Trophoblast cell (in vitro differentiated cells and primary cell): ENCODE measurements around the gene KLF14.
A peak's percentile ranks its signal among the peaks of the same experiment; 100 is the strongest.

Experiments
- DNase-seq, 2 donors: peaks; one replicate each; pipeline ENCODE4 v3.0.0-alpha.2; 2016
- H2AFZ ChIP-seq: 2 replicates; pipeline ENCODE4 v1.6.1; 2013; ENCODE audit warnings: low read length, moderate library complexity, mild to moderate bottlenecking; ENCODE audit not compliant: insufficient read depth, poor library complexity
- H2AK5ac ChIP-seq: 2 replicates; pipeline ENCODE4 v1.6.1; 2013; ENCODE audit warnings: mild to moderate bottlenecking, low read length
- H2BK120ac ChIP-seq: 2 replicates; pipeline ENCODE4 v1.6.1; 2013; ENCODE audit warnings: low read length, mild to moderate bottlenecking, moderate library complexity; ENCODE audit not compliant: insufficient read depth, poor library complexity
- H2BK12ac ChIP-seq: 2 replicates; pipeline ENCODE4 v1.6.1; 2013; ENCODE audit warnings: mild to moderate bottlenecking, low read length, moderate library complexity
- H2BK5ac ChIP-seq: 2 replicates; pipeline ENCODE4 v1.6.1; 2013; ENCODE audit warnings: low read length, low read depth, moderate library complexity, mild to moderate bottlenecking; ENCODE audit not compliant: poor library complexity
- H3K14ac ChIP-seq: 2 replicates; pipeline ENCODE4 v1.6.1; 2013; ENCODE audit warnings: mild to moderate bottlenecking, low read length
- H3K18ac ChIP-seq: 2 replicates; pipeline ENCODE4 v1.6.1; 2013; ENCODE audit warnings: mild to moderate bottlenecking, low read length
- H3K23ac ChIP-seq: 2 replicates; pipeline ENCODE4 v1.6.1; 2013; ENCODE audit warnings: low read length
- H3K27ac ChIP-seq: 2 replicates; pipeline ENCODE4 v1.5.1; 2013; ENCODE audit warnings: low read depth, mild to moderate bottlenecking, inconsistent platforms, low read length, moderate library complexity
- H3K27me3 ChIP-seq: 2 replicates; pipeline ENCODE4 v1.6.1; 2013; ENCODE audit warnings: inconsistent platforms, mild to moderate bottlenecking, low read length, moderate library complexity; ENCODE audit not compliant: insufficient read depth
- H3K36me3 ChIP-seq, 2 experiments: 1 replicate in 1 of 2; 2 replicates in 1 of 2; pipeline ENCODE4 v1.6.1; 2013; ENCODE audit warnings: low read length in 2 of 2, mild to moderate bottlenecking in 2 of 2, moderate library complexity in 1 of 2; ENCODE audit not compliant: insufficient read depth in 2 of 2, control insufficient read depth in 1 of 2
- H3K4ac ChIP-seq: 2 replicates; pipeline ENCODE4 v1.6.1; 2013; ENCODE audit warnings: low read depth, mild to moderate bottlenecking, low read length, moderate library complexity
- H3K4me1 ChIP-seq, 2 experiments: 1 replicate in 1 of 2; 2 replicates in 1 of 2; pipeline ENCODE4 v1.6.1; 2013; ENCODE audit warnings: low read length in 2 of 2, mild to moderate bottlenecking in 2 of 2, moderate library complexity in 1 of 2; ENCODE audit not compliant: insufficient read depth in 2 of 2, control insufficient read depth in 1 of 2
- H3K4me2 ChIP-seq: 2 replicates; pipeline ENCODE4 v1.6.1; 2013; ENCODE audit warnings: inconsistent platforms, mild to moderate bottlenecking, low read length, moderate library complexity
- H3K4me3 ChIP-seq: 2 replicates; pipeline ENCODE4 v1.5.1; 2013; ENCODE audit warnings: mild to moderate bottlenecking, low read depth, low read length, inconsistent platforms
- H3K79me1 ChIP-seq: one replicate; pipeline ENCODE4 v1.6.1; 2013; ENCODE audit warnings: low read length
- H3K79me2 ChIP-seq: 2 replicates; pipeline ENCODE4 v1.6.1; 2013; ENCODE audit warnings: low read length, mild to moderate bottlenecking; ENCODE audit not compliant: control insufficient read depth, insufficient read depth, poor library complexity
- H3K9ac ChIP-seq: 2 replicates; pipeline ENCODE4 v1.6.1; 2013; ENCODE audit warnings: mild to moderate bottlenecking, low read length
- H3K9me3 ChIP-seq: 2 replicates; pipeline ENCODE4 v1.6.1; 2013; ENCODE audit warnings: low read depth, mild to moderate bottlenecking, control low read depth, inconsistent platforms, low read length; ENCODE audit not compliant: insufficient read depth
- H4K12ac ChIP-seq: 2 replicates; pipeline ENCODE4 v1.6.1; 2013; ENCODE audit warnings: low read depth, mild to moderate bottlenecking, low read length, moderate library complexity
- H4K8ac ChIP-seq: 2 replicates; pipeline ENCODE4 v1.6.1; 2013; ENCODE audit warnings: low read depth, mild to moderate bottlenecking, low read length, moderate library complexity
- H4K91ac ChIP-seq: one replicate; pipeline ENCODE4 v1.6.1; 2013; ENCODE audit warnings: low read depth, mild to moderate bottlenecking, low read length, moderate library complexity
- WGBS: extraction: QIAGEN DNeasy Blood & Tissue Kit; methylation state at CpG from one replicate; pipeline ENCODE4 v1.1.7; 2013; ENCODE audit warnings: missing lambda C conversion rate; ENCODE audit not compliant: insufficient read length, insufficient coverage; ENCODE audit errors: extremely low coverage; 5-methylcytosine and 5-hydroxymethylcytosine counted together

Gene KLF14

GRCh38 chr7:130740606-130741005, 6.6 kb upstream of the KLF14 start:
- Histone ChIP-seq H3K23ac (no peak overlapping the region), H4K8ac (no peak overlapping the region), H3K4me2 (no peak overlapping the region), H3K79me1 (no peaks in the 10 kb centered on the region), H3K9me3 (no peaks in the 10 kb centered on the region), H2AK5ac (no peak overlapping the region), H2BK120ac (no peak overlapping the region), H3K9ac (no peak overlapping the region), H3K18ac (no peak overlapping the region), H3K36me3 (no peaks in the 10 kb centered on the region), H2BK5ac (no peak overlapping the region), H2BK12ac (no peak overlapping the region), H3K4ac (no peak overlapping the region), H3K79me2 (no peaks in the 10 kb centered on the region), H3K4me3 (no peak overlapping the region), H3K27ac (no peak overlapping the region), H3K14ac (no peak overlapping the region), H3K27me3 (no peaks in the 10 kb centered on the region), H4K91ac (no peak overlapping the region), H2AFZ (no peak overlapping the region), H4K12ac (no peak overlapping the region), H3K4me1 (no peaks in the 10 kb centered on the region)
- no CpG with 5 or more reads among the region's 4 CpGs for WGBS
- no peak for DNase-seq

GRCh38 chr7:130736298-130736900, 2.4 kb upstream of the KLF14 start:
- Histone ChIP-seq H3K79me1 (no peaks in the 10 kb centered on the region), H2BK12ac (no peak overlapping the region), H3K9ac (no peak overlapping the region), H3K4me1 (peaks cover 8 to 9% of the 10 kb centered on the region in 2 experiments), H4K8ac (no peak overlapping the region), H3K27ac (no peak overlapping the region), H4K12ac (no peak overlapping the region), H2BK120ac (no peak overlapping the region), H3K23ac (no peak overlapping the region), H4K91ac (no peak overlapping the region), H3K4ac (no peak overlapping the region), H3K36me3 (no peaks in the 10 kb centered on the region), H3K14ac (no peak overlapping the region), H2AFZ (no peak overlapping the region), H3K4me3 (no peak overlapping the region), H3K4me2 (no peak overlapping the region), H3K18ac (no peak overlapping the region), H3K27me3 (peaks cover 21% of the 10 kb centered on the region), H2BK5ac (no peak overlapping the region), H2AK5ac (no peak overlapping the region), H3K9me3 (peaks cover 15% of the 10 kb centered on the region), H3K79me2 (no peaks in the 10 kb centered on the region)
- no peak for DNase-seq
- WGBS: no CpG with 5 or more reads among the region's 5 CpGs

- no CpG with 5 or more reads among the region's 13 CpGs for WGBS
- H2BK5ac ChIP-seq: no peak overlapping the region
Observed at GRCh38 chr7:130734815-130735716, 1.1 kb upstream of the KLF14 start.

GRCh38 chr7:130732980-130733930, 752 bp downstream of the KLF14 start:
- Histone ChIP-seq H3K27me3 (peaks cover 21% of the 10 kb centered on the region), H3K79me2 (no peaks in the 10 kb centered on the region), H3K79me1 (no peaks in the 10 kb centered on the region), H3K4me3 (peak overlapping the region; percentile 75), H2BK120ac (no peak overlapping the region), H3K14ac (no peak overlapping the region), H3K36me3 (no peaks in the 10 kb centered on the region), H4K91ac (no peak overlapping the region), H3K4ac (no peak overlapping the region), H2BK12ac (peak overlapping the region; percentile 38), H3K27ac (no peak overlapping the region), H2AK5ac (no peak overlapping the region), H3K9ac (peak overlapping the region; percentile 8), H3K9me3 (peaks cover 15% of the 10 kb centered on the region), H3K4me2 (peak overlapping the region; percentile 95), H4K12ac (no peak overlapping the region), H3K4me1 (peaks cover 8 to 9% of the 10 kb centered on the region in 2 experiments), H2BK5ac (no peak overlapping the region), H2AFZ (peak overlapping the region; percentile 99), H4K8ac (peak overlapping the region; percentile 72), H3K18ac (peak overlapping the region; percentile 69), H3K23ac (no peak overlapping the region)
- WGBS: no CpG with 5 or more reads among the region's 100 CpGs
- DNase-seq: peak; percentile 5 to 56

More at GRCh38 chr7:130734815-130735716, 1.1 kb upstream of the KLF14 start:
- Histone ChIP-seq H3K23ac (no peak overlapping the region), H2AK5ac (no peak overlapping the region), H3K4me1 (peaks cover 8 to 9% of the 10 kb centered on the region in 2 experiments), H3K27ac (no peak overlapping the region), H3K14ac (no peak overlapping the region), H3K4ac (no peak overlapping the region), H4K8ac (no peak overlapping the region), H3K36me3 (no peaks in the 10 kb centered on the region), H2BK12ac (no peak overlapping the region), H3K18ac (no peak overlapping the region), H3K79me1 (no peaks in the 10 kb centered on the region), H3K4me3 (no peak overlapping the region), H3K79me2 (no peaks in the 10 kb centered on the region), H3K9me3 (peaks cover 15% of the 10 kb centered on the region), H3K4me2 (peak overlapping the region; percentile 95), H3K9ac (no peak overlapping the region), H3K27me3 (peaks cover 21% of the 10 kb centered on the region), H4K12ac (no peak overlapping the region), H2AFZ (no peak overlapping the region), H4K91ac (no peak overlapping the region), H2BK120ac (no peak overlapping the region)
- no peak for DNase-seq
